GM18873 (cell line): ENCODE data around the gene CFC1B.
"Not testable (repeated sequence)": the region's sequence is repeated elsewhere in the genome, so short reads cannot be mapped to it uniquely, and the experiment has no call there.

Experiments used
- ATAC-seq: cut with Tn5 transposase; IDR thresholded peaks from one replicate; pipeline ENCODE4 v1.9.1; 2021; ENCODE audit warnings: mild to moderate bottlenecking, moderate library complexity, moderate number of reproducible peaks; ENCODE audit not compliant: unreplicated experiment, low FRiP score

Gene CFC1B

GRCh38 chr2:130554178-130554577 is 33.2 kb downstream of the CFC1B start:
- not testable (repeated sequence) for ATAC-seq

GRCh38 chr2:130556441-130556840 is 35.4 kb downstream of the CFC1B start:
- ATAC-seq, result not testable (repeated sequence)

GRCh38 chr2:130566165-130566564 is 45.1 kb downstream of the CFC1B start:
- ATAC-seq, result not testable (repeated sequence)

GRCh38 chr2:130571929-130572328 is 50.9 kb downstream of the CFC1B start:
- not testable (repeated sequence) for ATAC-seq

GRCh38 chr2:130574230-130574629 is 53.2 kb downstream of the CFC1B start:
- ATAC-seq, result not testable (repeated sequence)

GRCh38 chr2:130576209-130576784 is 55.3 kb downstream of the CFC1B start:
- not testable (repeated sequence) for ATAC-seq

- ATAC-seq, result not testable (repeated sequence)
Measured at GRCh38 chr2:130577559-130577958, 56.5 kb downstream of the CFC1B start.
